HG03135 (cell line): ENCODE data around the gene GABRR2.
"Not testable (repeated sequence)": the region's sequence is repeated elsewhere in the genome, so short reads cannot be mapped to it uniquely, and the experiment has no call there.

Experiments
- ATAC-seq: cut with Tn5 transposase; IDR thresholded peaks from one replicate; pipeline ENCODE4 v1.9.1; 2021; ENCODE audit warnings: mild to moderate bottlenecking, moderate library complexity; ENCODE audit not compliant: unreplicated experiment

Gene GABRR2

DNA sequence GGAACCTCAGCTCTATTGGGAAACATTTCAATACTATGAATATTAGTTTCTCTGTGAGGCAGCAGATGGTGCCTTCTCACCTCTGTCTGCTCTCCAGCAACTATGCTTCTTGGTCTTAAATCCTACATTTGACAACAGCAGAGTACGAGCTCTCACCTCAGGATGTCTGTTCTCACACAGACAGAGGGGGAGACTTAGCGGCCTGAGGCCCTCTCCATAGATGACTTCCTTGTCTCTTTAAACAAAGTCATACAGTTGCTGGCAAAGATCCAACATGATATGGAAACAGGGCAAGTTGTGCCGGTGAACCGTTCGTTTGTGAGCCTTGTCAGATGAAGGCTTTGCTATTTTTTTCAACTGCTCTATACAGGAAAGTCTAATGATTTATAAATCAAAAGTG lies 54.3 kb downstream of the GABRR2 start:
- ATAC-seq: no peak

DNA sequence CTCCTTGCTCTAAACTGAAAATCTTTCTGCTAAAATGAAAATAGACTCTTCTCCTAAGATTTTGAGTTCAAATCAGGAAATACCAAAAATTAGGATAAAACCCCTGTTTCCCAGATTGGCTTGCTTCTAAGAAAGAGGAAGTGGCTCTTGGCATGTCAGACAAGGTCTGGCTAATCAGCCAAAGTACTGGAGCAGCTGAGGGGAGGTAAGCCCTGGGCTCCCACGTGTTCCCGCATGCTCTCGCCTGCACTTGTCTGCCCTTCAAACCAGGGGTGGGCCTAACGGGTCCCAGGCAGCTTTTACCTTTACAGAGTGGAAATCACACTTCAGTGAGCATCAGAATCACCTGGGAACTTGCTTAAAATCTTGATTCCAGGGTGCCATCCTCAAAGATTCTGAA lies 54.8 kb downstream of the GABRR2 start:
- ATAC-seq: no peak

DNA sequence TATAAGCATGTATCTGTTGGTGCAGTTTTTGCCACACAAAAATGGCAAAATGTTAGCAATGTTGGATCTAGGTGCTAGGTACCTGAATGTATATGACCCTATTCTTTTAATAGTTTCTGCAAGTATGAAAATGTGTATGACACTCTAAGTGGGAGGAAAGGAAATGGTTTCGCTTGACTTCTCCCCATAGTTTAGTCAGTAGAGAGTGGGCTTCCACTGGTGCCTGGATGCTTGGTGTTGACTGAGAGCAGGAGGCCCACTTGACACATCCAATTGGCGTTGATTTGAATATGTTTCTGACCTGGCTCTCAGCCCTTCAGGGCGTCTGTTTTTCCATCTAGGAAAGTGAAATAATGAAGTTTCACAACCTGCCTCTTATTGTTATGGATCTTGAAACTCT lies 56.2 kb downstream of the GABRR2 start:
- no peak for ATAC-seq

DNA sequence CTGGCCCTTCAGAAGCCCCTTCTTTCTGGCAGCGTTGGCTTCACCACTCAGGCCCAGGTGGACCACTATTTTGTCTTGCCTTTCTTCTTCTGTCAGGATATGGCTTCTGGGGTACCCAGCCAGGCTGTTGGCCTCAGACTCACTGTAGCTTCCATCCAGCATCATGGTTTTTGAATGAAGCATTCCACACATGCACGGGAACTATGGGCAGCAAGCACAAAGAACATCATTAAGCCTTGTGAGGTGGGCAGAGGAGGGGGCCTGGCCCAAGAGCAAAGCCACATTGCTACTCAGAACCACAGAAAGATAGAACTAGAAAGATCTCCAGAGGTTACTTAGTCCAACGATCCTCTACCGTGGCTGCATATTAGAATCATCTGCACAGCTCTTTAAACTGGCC lies 57.3 kb downstream of the GABRR2 start:
- ATAC-seq: no peak

DNA sequence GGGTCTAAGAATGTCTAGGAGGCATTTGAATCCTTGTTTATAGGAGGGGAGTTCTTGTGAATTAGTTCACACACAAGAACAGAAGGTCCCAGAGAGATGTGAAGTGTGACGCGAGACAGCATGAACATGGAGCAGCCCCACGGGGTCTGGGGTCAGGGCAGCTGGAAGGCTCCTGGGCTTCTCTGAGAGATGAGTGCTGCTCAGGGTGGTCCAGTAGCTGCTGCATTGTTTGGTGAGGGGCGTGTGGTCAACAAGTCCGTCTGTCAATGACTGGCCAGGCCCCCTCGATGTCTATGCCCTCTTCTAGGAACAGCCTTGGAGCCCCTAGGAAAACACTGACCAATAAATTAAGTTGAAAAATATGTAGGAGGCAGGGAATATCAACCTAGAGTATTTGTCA lies 57.8 kb downstream of the GABRR2 start:
- no peak for ATAC-seq

DNA sequence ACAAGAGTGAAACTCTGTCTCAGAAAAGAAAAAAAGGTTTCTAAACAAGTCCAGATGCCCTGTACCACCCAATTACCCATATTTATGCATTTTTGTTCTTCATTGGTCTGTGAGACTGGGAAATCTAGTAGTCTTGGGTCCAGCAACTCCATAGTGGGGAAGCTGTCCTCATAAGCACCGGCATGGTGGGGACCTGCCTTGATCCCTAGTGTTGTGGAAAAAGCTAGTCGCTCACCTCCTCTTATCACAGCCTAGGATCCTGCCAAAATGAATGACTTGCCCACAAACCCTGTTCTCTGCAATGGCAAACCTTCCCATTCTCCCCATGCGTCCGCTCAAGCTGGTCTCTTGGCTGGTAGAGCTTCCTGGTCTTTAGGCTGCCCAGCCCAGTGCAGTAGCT lies 59.7 kb downstream of the GABRR2 start:
- ATAC-seq: no peak

DNA sequence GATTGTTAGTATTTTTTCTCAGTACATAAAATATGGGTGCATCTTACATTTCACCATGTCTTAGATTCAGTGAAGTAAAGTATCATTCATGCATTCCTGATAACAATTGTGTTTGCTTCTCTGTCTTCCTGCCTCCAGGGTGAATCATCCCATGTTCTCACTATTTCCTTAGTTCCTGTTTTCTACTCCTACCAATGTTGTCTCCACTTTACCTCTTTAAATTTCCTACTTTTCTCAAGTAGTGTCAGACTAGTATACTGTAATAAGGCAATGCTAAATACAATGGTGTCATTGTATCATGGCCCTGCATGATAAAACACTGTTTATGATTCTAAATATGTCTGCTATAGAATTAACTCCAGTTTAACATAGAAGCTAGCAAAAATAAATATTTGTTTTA lies 60.5 kb downstream of the GABRR2 start:
- ATAC-seq: no peak

DNA sequence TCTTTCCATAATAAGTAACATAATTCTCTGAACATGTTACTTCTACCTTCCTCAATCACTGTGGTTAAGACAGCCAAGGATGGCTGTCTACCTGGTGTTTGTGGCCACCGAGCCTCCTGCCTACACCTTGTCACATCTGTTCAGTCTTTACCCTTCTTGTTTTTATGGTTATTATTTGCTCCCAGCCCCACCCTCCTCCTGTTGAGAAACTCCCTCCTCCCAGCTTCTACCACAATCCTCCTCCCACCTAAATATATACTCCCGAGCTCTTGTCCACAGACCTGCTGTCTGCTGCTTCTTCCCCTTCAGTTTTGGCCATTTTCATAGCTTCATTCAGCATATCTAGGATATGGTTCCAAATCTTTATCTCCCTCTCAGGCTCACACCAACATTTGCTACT lies 62.2 kb downstream of the GABRR2 start:
- no peak for ATAC-seq

DNA sequence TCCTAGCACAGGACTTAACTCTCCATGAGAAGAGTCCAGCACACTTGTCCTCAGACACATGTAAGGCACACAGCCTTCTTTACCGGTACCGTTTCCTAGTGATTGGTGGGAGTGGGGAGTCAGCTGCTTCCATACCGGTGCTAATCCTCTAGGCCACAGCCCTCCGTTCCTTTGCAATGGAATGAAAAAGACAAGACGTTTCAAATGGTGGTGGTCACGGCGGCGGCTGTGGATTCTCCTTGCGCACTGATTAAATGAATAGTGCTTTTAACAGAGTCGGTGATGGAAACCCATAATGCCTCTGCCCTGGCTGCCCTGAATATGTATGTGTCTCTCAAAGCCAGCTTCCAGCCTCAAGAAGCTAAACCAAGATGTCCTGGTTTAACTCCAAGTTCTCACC lies 63.1 kb downstream of the GABRR2 start:
- ATAC-seq: no peak

DNA sequence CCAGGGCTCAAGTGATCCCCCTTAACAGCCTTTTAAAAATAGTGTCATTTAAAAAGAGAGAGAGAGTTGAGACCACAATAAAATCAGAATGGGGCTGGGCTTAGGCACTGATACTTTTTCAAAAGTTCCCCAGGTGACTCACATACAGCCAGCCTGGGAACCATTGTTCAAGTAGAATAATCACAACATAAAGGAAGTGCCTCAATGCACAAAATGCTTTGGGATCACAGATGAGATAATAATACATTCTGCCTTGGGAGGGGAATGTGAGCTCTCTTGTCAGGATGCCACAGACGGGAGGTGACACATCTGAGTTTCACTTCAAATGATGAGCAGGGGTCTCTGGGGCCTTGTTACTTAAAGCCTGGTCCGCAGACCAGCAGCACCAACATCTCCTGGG lies 63.9 kb downstream of the GABRR2 start:
- no peak for ATAC-seq

DNA sequence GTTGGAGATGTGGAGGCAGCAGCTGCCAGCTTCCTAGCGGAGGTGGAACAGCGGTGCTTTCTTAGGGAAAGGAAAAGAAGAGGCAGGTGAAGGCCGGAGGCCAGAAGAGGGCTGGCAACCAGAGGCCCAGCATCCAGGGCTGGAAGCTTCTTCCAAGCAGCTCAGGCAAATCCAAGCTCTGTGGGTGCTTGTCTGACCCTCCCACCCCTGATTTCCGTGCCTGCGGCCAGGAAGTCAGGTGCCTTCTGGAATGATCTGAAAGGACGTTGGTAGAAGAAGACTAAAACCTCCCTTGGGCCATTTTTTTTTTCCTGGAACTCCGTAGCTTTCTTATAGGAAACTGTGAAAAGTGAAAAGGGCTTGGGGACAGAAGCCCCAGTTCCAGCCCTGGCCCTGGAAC lies 64.9 kb downstream of the GABRR2 start:
- no peak for ATAC-seq

DNA sequence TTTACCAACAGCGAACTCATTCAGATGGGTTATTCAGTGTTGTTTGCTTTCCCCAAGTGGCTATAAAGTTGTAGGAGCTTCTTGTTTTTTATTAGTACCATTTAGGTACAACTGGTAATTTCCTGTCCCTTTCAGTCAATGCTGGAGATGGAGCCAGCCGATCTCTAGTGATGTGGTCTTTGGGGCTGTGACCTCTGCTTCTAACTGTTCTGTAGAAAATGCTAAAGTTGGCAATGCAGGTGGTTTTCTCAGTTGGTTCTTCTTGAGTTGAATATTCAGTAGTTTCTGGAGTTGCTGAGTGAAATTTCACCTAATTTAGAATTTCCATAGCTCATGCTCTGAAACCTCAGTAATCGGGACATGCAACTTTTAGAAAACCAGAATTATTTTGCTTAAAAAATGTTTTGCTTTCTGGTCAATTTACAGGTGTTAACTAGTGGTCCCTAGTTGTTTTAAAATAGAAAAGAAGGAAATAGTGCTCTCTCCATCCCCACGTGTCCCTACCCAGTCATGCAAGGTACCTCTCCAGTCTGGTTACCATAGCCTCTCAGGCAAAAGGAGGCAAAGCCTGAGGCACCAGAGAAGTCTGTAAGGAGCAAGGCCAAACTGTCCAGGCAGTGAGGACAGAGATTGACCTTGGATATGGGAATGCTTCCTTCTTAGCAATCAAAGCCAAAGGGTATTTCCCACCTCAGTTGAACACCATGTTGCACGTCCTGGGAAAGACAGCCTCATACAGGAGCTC lies 70.7 kb downstream of the GABRR2 start:
- no peak for ATAC-seq

DNA sequence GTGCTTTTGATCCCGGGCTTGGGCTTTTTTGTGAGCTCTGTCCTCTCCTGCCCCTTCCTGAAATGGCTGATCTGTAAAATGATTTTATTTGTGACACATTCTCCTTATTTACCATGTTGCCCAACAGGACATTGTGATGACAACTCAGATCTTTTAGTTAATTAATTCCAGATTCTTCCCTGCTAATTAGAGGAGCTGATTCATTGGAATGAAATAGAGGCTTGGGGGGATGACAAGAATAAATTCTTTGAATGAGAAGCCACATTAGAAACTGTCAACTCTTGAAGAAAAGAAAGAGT lies 71.8 kb downstream of the GABRR2 start:
- ATAC-seq: no peak

DNA sequence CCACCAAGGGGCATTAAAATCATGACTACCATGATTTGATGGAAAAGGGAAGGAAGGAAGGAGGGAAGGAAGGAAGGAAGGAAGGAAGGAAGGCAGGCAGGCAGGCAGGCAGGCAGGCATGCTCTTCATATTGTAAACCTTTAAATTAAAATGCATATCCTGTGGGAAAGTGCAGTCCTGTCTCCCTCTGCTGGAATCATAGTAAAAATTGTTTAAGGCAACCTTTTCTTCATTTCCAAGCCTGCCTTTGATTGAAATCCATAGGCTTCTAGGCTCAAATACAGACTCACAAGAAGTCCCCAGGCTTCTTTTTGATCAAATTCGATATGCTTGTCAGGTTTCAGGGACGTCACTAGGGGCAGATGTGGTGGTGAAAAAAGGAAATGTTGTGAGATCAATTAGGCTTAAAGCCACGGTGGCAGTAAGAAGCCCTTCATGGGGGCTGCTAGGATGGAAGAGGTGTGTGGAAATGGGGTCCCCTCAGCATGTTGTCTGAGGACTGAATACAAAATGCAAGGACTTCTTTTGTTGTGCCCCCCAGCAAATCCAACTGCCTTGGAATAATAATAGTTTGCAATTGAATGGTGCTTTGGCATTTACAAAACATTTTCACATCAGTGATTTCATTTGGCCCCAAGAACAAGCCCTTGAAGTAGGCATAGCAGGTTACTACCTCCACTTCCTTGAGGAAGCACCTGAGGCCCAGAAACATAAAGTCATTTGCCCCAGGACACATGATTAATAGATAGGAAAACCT lies 72.3 kb downstream of the GABRR2 start:
- ATAC-seq: no peak

DNA sequence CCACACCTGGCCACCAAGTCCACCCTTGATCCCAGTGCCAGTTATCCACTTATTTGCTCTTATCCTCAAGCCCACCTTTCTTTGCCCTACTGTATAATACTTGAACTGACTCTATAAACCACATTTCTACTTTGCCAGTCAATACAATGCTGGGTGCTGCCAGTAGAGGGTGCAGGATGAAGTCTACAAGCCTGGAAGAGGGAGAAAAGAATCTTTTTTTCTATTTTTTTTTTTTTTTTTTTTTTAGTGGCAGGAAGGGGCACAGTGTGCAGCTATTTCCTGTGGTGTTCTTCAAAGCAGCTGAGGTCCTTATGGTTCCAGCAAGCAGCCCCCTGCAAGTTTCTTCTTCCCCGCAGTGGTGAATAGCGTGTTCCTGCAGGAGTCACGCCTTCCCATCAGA lies 75.8 kb downstream of the GABRR2 start:
- peak; percentile 38 for ATAC-seq

DNA sequence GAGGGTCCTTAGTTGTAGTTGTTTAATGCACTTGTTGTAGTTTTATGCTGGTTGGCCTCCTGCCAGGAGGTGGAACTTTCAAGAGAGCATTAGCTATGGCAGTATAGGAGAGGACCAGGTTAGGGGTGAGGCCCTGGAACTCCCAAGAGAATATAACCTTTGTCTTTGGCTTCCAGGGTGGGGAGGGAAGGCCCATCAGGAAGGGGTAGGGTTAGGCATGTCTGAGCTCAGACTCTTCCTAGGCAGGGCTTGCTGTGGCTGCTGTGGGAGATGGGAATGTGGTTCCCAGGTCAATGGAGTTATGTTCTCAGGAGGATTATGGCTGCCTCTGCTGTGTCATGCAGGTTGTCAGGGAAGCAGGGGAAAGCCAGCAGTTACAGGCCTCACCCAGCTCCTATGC lies 77.9 kb downstream of the GABRR2 start:
- ATAC-seq: no peak

DNA sequence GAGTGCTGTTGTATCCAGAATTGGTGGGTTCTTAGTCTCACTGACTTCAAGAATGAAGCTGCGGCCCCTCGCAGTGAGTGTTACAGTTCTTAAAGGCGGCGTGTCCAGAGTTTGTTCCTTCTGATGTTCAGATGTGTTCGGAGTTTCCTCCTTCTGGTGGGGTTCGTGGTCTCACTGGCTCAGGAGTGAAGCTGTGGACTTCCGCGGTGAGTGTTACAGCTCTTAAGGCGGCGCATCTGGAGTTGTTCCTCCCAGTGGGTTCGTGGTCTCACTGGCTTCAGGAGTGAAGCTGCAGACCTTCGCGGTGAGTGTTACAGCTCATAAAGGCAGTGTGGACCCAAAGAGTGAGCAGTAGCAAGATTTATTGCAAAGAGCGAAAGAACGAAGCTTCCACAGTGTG lies 81.5 kb downstream of the GABRR2 start:
- not testable (repeated sequence) for ATAC-seq

DNA sequence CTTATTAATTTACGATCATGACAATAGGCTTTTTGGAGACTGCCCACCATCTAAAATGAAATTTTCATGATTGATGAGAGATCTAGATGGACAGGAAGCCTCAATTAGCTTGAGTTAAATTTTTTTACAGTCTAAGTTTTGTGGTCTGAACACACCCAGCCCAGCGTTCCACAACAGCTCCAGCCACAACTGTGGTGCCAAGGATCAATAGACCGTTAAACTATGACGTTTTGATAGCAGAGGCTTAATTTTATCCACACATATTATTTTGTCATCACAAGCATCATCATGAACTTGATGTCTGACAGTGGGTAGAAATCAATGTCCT lies 92.4 kb downstream of the GABRR2 start:
- no peak for ATAC-seq

DNA sequence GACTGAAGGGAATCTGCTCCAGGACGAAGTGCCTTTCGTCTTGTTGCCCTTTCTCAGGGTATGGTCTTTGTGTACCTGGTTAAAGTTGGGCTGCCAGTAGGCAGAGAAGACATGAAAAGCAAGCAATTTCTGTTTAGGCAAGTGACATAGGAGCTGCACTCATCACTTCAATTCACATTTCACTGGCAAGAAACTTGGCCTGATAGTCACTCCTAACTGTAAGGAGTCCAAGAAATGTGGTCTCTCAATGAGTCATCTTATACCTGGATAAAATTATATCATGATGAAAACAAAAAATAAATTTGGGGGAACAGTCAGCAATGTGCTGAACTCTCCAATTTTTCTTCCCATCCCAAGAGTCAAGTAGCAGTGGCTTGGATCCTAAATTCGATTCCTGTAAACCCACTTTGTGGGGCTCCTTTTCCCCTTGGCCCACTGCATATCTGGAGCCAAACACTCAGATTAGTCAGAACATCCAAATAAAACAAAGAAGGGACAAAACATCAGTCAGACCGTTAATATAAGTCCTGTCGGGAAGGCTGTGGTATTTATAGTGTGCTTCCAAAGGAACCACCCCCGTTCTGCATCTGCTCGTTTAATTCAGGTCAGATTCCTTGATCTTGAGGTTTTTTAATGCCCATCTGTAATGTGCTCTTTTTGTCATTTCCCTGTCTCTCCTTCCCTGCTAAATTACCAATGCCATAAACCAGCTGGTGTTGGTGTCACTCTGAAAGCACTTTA lies 93.0 kb downstream of the GABRR2 start:
- no peak for ATAC-seq

DNA sequence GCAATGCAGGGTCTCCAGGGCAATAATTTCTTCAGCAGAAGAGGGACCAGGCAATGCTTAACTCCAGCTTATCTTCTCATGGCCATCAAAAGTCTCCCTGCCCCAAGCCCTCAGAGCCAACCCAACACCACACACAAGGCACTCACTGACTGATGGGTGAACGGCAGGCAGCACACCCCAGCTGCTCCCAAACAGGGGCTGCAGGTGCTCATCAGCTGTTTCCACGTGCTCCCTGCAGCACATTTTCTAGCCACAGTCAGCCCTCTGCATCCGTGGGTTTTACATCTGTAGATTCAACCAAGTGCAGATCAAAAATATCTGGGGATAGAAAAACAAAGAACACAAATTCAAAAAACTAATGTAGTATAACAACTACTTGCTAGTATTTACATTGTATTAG lies 94.0 kb downstream of the GABRR2 start:
- no peak for ATAC-seq

DNA sequence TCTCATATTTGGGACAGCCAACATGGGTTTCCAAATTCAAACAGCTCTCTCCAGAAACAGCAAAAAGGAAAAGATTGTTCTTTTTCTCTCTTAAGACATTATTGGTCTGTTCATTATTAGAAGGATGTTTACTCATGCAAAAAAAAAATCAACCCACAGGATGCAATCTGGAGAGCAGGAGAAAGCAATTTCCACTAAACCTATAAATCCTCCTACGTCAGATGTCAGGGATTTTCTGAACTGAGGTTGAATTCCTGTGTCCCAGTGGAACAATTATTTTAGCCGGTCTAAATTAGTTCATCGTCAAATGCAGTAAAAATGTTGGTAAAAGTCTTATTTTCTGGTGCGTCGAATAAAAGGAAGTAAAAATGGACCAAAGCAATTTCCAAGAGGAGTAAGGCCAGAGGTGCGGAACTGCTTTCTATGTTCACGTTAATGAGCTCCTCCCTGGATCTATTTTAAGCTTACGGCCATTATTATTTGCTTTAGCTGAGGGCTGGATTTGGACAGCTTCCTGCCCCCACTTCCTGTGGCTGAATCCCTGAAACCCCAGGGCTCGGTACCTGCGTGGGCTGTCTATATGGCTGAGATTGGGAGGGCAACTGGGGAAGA lies 97.7 kb downstream of the GABRR2 start, which contains the start of gene GABRR1:
TSS of gene GABRR1 (minus strand) at position 60 of the 612 bp plus-strand sequence. CDS start at position 24, 36 bp downstream.
- no peak for ATAC-seq

DNA sequence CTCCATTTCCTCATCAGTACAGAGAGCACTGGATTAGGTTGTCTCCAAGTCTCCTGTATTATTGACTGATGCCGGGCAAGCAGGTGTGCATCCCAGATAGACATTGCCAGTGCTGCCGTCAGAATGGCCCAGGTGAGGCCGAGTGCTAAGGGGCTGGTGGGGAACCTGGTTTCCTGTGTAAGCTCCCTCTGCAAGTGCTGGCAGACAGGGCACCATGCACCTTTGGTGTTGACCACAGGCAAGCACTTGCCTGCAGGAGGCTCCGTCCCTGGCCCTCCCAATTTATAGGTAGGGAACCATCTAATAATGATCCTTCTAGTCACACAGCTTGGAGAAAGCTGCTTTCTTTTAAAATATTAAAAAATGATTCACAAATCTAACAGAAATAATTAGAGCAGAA lies 98.7 kb downstream of the GABRR2 start:
- ATAC-seq: no peak
